Fibroblast of upper back skin (primary cell): ENCODE measurements around the gene PRSS22.

Experiments used
- DNase-seq: peaks from one replicate; pipeline ENCODE4 v3.0.0-alpha.2; 2013

PRSS22 gene

GRCh38 chr16:2879854-2880508, 22.0 kb upstream of the PRSS22 start:
- no peak for DNase-seq

GRCh38 chr16:2874912-2875362, 17.0 kb upstream of the PRSS22 start:
- peak; percentile 71 for DNase-seq

GRCh38 chr16:2874032-2874911, 16.3 kb upstream of the PRSS22 start:
- peak; percentile 14 for DNase-seq

- no peak for DNase-seq
These were observed 14.0 kb upstream of the PRSS22 start for GRCh38 chr16:2871926-2872325.

GRCh38 chr16:2867987-2868789, 10.2 kb upstream of the PRSS22 start:
- DNase-seq = peak; percentile 91

GRCh38 chr16:2867661-2867986, 9.7 kb upstream of the PRSS22 start:
- DNase-seq = no peak

GRCh38 chr16:2866431-2866830, 8.5 kb upstream of the PRSS22 start:
- DNase-seq = no peak

- DNase-seq = no peak
These were observed 7.7 kb upstream of the PRSS22 start for GRCh38 chr16:2865651-2866050.

- no peak for DNase-seq
These were observed 3.0 kb upstream of the PRSS22 start for GRCh38 chr16:2860826-2861567.

GRCh38 chr16:2859686-2860265, 1.8 kb upstream of the PRSS22 start:
- DNase-seq = no peak

- no peak for DNase-seq
These were observed 465 bp upstream of the PRSS22 start for GRCh38 chr16:2858245-2859025.

- no peak for DNase-seq
These were observed 1.1 kb downstream of the PRSS22 start for GRCh38 chr16:2856686-2857450.

GRCh38 chr16:2856061-2856670, 1.8 kb downstream of the PRSS22 start:
- no peak for DNase-seq

- DNase-seq = no peak
These were observed 2.4 kb downstream of the PRSS22 start for GRCh38 chr16:2855536-2855935.

GRCh38 chr16:2854700-2855309, 3.2 kb downstream of the PRSS22 start:
- no peak for DNase-seq

- no peak for DNase-seq
These were observed 4.4 kb downstream of the PRSS22 start for GRCh38 chr16:2853531-2854073.

GRCh38 chr16:2852731-2853507, 5.1 kb downstream of the PRSS22 start:
- no peak for DNase-seq

GRCh38 chr16:2852003-2852730, 5.8 kb downstream of the PRSS22 start:
- no peak for DNase-seq
